Left cardiac atrium (tissue), 4 donors: ENCODE data around the gene TSPEAR. TPM values are rescaled to one million over a fixed set of nuclear protein-coding genes. Genes with fewer than 3 reads are reported as not detected.
"Not testable (repeated sequence)": the region's sequence is repeated elsewhere in the genome, so short reads cannot be mapped to it uniquely, and the experiment has no call there.

Experiments used
- ATAC-seq, 2 donors: fragments of 200-7000 bp; cut with Tn5 transposase; one replicate each; pipeline ENCODE4 v1.9.1; 2020; ENCODE audit warnings: mild to moderate bottlenecking in 2 of 2, moderate library complexity in 2 of 2
- DNase-seq: peaks from one replicate; pipeline ENCODE4 v3.0.0-alpha.2; 2020
- intact Hi-C, 2 donors: fragments of 100-400 bp; cut with DNase I; formaldehyde crosslinking; loops; one replicate each; pipeline versions ENCODE4 v1.14.1 to v1.15.1; 2022 to 2023
- total RNA-seq, 2 donors: library from RNA; stranded (reverse); fragmentation: NEBNext Ultra II Directional; extraction: Animal tissue kit (Norgen Biotek cat#: 25700); gene quantifications; one replicate each; pipeline ENCODE4 v1.2.1, GENCODE V29; 2021
- donor health status: DM: no; HTN: yes; CAD: no.
- donor health status: DM: no; HTN: yes; CAD: no; lungs with severe emphysema.
- donor health status: DM: yes; HTN: yes; CAD: no.
- donor health status: Dilated cardiomyopathy.

TSPEAR gene
- total RNA-seq, 2 donors from 2014 or later: 0.39 to 1.6 TPM

GRCh38 chr21:44625756-44626155 lies 85.6 kb downstream of the TSPEAR start:
- ATAC-seq (peak in 1 of 2 donors; percentile 27), DNase-seq (no peak)
- intact Hi-C loops: no loop called here

GRCh38 chr21:44623575-44623974 lies 87.8 kb downstream of the TSPEAR start:
- DNase-seq: no peak
- intact Hi-C loops: no loop called here
- ATAC-seq: no peak

GRCh38 chr21:44619886-44620285 lies 91.5 kb downstream of the TSPEAR start:
- intact Hi-C loops: no loop called here
- DNase-seq (no peak), ATAC-seq (no peak)

DNA sequence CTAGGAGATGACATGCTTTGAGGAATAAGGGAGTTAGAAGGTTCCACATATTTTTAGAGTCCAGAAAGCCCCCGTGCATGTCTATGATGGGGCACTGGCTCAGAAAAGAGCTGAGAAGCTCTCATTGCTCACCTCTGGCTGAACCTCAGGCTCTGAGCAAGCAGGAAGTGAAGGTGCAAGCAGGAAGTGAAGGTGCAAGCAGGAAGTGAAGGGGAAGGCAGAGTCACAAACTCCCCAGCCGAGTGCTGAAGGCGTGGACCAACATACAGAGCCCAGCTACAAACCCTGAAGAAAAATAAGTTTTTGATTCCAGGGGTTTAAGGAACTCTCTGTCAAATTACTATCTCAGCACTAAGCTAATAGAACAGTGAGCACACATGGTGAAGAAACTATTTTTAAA lies 92.5 kb downstream of the TSPEAR start:
- no peak for DNase-seq
- ATAC-seq: peak; percentile 26 to 57
- intact Hi-C loops: no loop called here

DNA sequence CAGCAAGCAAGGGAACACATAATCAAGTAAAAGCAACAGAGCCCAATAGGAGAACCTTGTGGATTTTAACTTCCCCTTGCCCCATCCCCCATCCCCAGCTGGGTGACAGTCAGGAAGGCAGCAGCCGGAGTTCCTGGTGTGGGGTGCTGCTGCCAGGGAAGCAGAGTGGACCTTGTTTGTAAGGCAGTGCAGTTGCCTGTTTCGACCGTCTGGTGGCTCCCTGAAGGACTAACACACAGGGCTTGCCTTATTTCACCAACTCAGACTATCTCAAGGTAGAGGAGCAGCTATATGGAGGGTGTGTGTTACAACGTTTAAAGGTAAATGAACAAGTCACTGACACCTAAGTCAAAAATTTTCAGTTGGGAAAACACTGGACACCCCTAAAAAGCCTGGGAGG lies 92.9 kb downstream of the TSPEAR start:
- DNase-seq: no peak
- ATAC-seq: peak in 1 of 2 donors; percentile 70
- intact Hi-C loops: no loop called here

DNA sequence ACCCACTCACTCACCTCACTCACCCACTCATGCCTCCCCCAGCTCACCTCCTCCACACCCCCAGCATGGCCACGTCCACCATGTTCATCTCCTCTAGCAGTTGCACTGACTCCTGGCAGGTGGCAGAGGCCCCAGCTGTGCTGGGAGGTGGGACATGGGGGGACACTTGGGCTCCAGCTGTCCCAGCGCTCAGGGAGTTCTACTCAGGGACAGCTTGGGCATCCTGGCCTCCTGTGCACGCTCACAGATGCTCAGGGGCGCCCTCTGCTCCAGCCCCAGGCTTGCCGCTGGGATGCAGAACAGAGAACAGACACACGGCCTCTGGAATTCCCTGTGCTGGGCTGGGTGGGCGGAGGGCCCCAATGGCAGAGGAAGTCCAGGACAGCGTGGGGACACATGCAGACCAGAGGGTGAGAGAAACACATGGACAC lies 94.3 kb downstream of the TSPEAR start:
- no peak for ATAC-seq
- DNase-seq: no peak
- intact Hi-C loops: no loop called here

DNA sequence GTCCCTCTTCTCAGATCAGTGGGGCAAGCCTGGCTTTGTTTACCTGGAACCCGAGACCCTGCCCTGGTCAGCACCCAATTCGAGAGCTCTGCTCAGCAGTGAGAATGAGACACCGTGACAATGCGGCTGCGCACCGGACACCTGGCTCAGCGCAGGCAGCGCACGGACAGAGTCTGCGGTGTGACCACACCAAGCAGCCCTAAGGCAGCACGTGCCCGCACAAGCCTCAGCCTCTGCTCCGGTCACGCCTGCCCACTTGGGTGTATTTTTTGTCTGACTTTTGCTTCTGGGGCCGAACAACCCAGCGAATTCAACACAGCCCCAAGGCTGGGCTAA lies 94.8 kb downstream of the TSPEAR start:
- no peak for ATAC-seq
- no peak for DNase-seq
- intact Hi-C loops: no loop called here

DNA sequence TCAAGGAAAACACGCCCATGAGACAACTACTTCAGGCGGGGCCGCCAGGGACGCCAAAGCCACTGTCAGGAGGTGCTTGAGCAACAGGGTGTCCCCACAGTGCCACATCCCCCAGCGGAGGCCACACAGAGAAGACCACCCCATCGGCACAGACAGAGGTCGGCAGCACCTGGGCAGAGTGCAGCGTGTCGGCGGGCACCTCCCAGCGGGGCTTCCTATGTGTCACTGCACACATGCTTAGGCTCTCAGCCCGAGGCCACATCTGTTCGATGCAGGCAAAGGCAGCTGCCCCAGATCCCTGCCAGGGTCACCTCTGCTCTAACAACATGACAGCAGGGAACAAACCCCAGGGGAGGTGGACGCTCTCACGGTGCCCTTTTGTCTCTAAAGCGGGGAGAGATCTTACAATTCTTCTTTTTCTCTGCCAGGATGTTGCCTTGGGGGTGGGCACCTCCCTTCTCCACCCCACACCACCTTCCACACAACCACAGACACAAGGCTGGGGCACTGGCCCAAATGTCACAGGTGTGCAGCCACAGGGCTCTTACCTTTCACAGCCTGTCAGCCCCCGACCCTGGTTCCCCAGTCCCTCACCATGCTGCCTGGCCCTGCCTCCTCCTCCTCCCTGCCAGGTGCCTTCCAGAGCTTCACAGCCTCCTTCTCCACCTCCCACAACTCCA lies 95.3 kb downstream of the TSPEAR start:
- intact Hi-C loops: no loop called here
- ATAC-seq: no peak

DNA sequence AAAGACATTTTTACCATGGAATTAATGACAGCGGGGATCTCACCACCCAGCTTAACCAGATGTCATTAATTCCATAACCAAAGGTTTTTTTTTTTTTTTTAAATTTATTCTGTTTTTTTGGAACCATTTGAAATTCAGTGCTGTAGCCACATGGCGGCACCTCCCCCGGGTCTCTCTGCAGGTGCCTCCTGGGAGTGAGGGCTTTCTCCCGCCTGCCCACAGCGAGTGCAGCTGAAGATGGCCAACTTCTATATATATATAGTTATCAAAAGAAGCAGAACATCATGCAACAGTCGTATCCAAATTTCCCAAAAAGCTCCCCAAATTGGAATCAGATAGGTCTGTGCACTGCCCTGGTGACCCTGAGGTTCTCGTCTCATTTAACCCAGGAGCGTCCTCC lies 95.9 kb downstream of the TSPEAR start:
- ATAC-seq (no peak), DNase-seq (no peak)
- intact Hi-C loops: no loop called here

More for the DNA sequence above, 95.3 kb downstream of the TSPEAR start:
- no peak for DNase-seq

DNA sequence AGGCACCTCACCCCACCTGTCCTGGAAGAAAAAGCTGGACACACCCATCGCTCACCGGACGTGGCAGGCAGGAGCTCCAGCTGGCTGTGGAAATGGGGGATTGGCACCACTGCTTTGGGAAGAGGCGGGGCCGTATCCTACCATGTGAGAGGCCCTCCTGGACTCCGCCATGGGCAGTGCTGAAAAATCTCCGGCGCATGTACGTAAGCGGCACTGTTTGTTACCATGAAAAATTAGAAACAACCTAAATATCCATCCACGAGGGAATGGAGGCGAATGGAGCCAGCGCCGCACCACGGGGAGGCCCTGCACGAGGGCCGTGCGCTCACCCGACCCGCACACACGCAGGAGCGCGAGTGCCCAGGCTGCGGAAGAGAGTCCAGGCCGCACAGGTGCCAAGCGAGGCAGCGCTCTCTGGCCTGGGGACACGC lies 96.4 kb downstream of the TSPEAR start:
- intact Hi-C loops: no loop called here
- ATAC-seq (no peak), DNase-seq (no peak)

- ATAC-seq (no peak), DNase-seq (no peak)
- intact Hi-C loops: no loop called here
Observed at GRCh38 chr21:44614161-44614631, 97.2 kb downstream of the TSPEAR start.

- DNase-seq (no peak), ATAC-seq (no peak)
- intact Hi-C loops: no loop called here
Observed at GRCh38 chr21:44613386-44614155, 97.8 kb downstream of the TSPEAR start.

GRCh38 chr21:44612669-44613229 lies 98.6 kb downstream of the TSPEAR start:
- intact Hi-C loops: no loop called here
- ATAC-seq: no peak
- DNase-seq: no peak

DNA sequence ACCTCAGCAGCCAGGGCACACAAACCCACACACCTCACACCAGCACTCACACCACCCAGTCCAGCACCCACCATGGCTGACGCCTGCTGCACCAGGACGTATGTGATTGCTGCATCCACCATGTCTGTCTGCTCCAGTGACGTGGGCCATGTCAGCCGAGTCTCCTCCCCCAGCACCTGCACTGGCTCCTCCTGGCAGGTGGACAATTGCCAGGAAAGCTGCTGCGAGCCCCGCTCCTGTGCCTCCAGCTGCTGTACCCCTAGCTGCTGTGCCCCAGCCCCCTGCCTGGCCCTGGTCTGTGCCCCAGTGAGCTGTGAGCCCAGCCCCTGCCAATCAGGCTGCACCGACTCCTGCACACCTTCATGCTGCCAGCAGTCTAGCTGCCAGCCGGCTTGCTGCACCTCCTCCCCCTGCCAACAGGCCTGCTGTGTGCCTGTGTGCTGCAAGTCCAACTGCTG lies 99.3 kb downstream of the TSPEAR start, which contains the start of gene KRTAP10-8:
Gene KRTAP10-8 (plus strand): TSS at position 51 of the 458 bp plus-strand sequence. CDS start 22 bp downstream, at position 73.
- DNase-seq (no peak), ATAC-seq (no peak)
- intact Hi-C loops: no loop called here

- no peak for ATAC-seq
- DNase-seq: no peak
- intact Hi-C loops: no loop called here
Observed at GRCh38 chr21:44611551-44611950, 99.8 kb downstream of the TSPEAR start.

GRCh38 chr21:44610157-44610843 lies 101.1 kb downstream of the TSPEAR start:
- intact Hi-C loops, ATAC-seq, DNase-seq: not testable (repeated sequence)

GRCh38 chr21:44609193-44609592 lies 102.2 kb downstream of the TSPEAR start:
- no peak for DNase-seq
- intact Hi-C loops: no loop called here
- ATAC-seq: no peak

- DNase-seq: no peak
- intact Hi-C loops: no loop called here
- no peak for ATAC-seq
Observed at GRCh38 chr21:44606495-44606894, 104.9 kb downstream of the TSPEAR start.

- ATAC-seq: no peak
- intact Hi-C loops: no loop called here
- DNase-seq: no peak
Observed at GRCh38 chr21:44603911-44604310, 107.5 kb downstream of the TSPEAR start.
